ENCODE results near the gene CST9. TPM values are rescaled to one million over a fixed set of nuclear protein-coding genes. Genes with fewer than 3 reads are reported as not detected.

The CST9 gene
- total RNA-seq, 1 experiment from 2014 or later: not detected

DNA sequence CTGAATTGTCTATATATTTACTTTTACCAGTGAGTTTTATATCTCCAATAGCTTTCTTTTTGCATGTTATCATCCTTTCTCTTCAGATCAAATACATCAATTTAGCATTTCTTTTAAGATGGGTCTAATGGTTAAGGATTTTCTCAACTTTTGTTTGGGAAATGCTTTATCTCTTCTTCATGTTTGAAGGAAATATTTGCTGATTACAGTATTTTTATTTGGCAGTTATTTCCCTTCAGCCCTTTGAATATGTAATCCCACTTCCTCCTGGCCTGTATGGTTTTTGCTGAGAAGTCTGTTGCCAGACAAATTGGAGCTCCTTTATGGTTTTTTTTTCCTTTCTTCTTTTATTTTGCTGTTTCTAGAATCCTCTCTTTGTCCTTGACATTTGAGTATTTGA, 30.7 kb downstream of the CST9 start:
- Histone ChIP-seq H3K79me2 (ENCODE audit: insufficient read depth, low read length) (no peaks in the 10 kb centered on the region), H3K9ac (ENCODE audit: extremely low read depth, insufficient read length, low read length) (no peak overlapping the region), H3K14ac (ENCODE audit: insufficient read depth, low read length) (no peak overlapping the region), H2BK12ac (ENCODE audit: insufficient read length, low read depth, low read length) (no peak overlapping the region), H2BK20ac (ENCODE audit: low read depth, low read length, poor library complexity, severe bottlenecking) (no peak overlapping the region), H4K8ac (replicated peaks; ENCODE audit: insufficient read length, low read depth, low read length) (no peak overlapping the region), H3K4me2 (ENCODE audit: insufficient read depth, insufficient read length, low read length) (no peak overlapping the region), H2BK120ac (ENCODE audit: low read depth, low read length, poor library complexity, severe bottlenecking) (no peak overlapping the region), H4K20me1 (ENCODE audit: control insufficient read depth, insufficient read depth, insufficient read length) (no peaks in the 10 kb centered on the region), H3K79me1 (ENCODE audit: insufficient read depth, low read depth, low read length, poor library complexity, severe bottlenecking) (no peaks in the 10 kb centered on the region), H3K9me3 (ENCODE audit: control insufficient read depth, low read depth, low read length) (no peaks in the 10 kb centered on the region), H3K23ac (ENCODE audit: insufficient read length, low read depth, low read length) (no peak overlapping the region), H3K4ac (ENCODE audit: low read depth, low read length) (no peak overlapping the region), H3K56ac (ENCODE audit: insufficient read length, low read depth, low read length) (no peak overlapping the region), H3K4me1 (ENCODE audit: insufficient read depth, low read length) (no peaks in the 10 kb centered on the region), H3T11ph (ENCODE audit: low read length) (no peak overlapping the region), H2AK5ac (ENCODE audit: insufficient read length, low read length) (no peak overlapping the region), H3K18ac (ENCODE audit: insufficient read length, low read depth, low read length) (no peak overlapping the region), H3K27me3 (ENCODE audit: insufficient read depth, low read length) (no peaks in the 10 kb centered on the region), H2AFZ (ENCODE audit: low read length) (no peak overlapping the region), H3K23me2 (ENCODE audit: insufficient read length, low read depth, low read length, poor library complexity, severe bottlenecking) (no peaks in the 10 kb centered on the region), H4K91ac (ENCODE audit: insufficient read length, low read depth, low read length) (no peak overlapping the region), H3K27ac (ENCODE audit: insufficient read length, low read depth, low read length) (no peak overlapping the region), H4K5ac (ENCODE audit: insufficient read length, low read depth, low read length) (no peak overlapping the region), H2BK15ac (ENCODE audit: low read depth, low read length) (no peak overlapping the region), H2BK5ac (ENCODE audit: insufficient read length, low read length) (no peak overlapping the region)
- Mint-ChIP-seq H3K27me3 (ENCODE audit: low read depth) (no peaks in the 10 kb centered on the region), H3K27ac (no peak overlapping the region), H3K9me3 (peaks cover 2 to 6% of the 10 kb centered on the region in 2 experiments; a peak in 4 of 5 replicates), H3K4me1 (no peaks in the 10 kb centered on the region), H3K4me3 (no peak overlapping the region), H3K36me3 (ENCODE audit: insufficient read depth in 1 of 3, low read depth in 3 of 3) (0 out of 7 replicates have a peak, but pooled peaks cover 0 to 8% (median 0%) of the 10 kb centered on the region in 3 experiments)
- DNase-seq: no peak
- TF ChIP-seq, protein P1, sequence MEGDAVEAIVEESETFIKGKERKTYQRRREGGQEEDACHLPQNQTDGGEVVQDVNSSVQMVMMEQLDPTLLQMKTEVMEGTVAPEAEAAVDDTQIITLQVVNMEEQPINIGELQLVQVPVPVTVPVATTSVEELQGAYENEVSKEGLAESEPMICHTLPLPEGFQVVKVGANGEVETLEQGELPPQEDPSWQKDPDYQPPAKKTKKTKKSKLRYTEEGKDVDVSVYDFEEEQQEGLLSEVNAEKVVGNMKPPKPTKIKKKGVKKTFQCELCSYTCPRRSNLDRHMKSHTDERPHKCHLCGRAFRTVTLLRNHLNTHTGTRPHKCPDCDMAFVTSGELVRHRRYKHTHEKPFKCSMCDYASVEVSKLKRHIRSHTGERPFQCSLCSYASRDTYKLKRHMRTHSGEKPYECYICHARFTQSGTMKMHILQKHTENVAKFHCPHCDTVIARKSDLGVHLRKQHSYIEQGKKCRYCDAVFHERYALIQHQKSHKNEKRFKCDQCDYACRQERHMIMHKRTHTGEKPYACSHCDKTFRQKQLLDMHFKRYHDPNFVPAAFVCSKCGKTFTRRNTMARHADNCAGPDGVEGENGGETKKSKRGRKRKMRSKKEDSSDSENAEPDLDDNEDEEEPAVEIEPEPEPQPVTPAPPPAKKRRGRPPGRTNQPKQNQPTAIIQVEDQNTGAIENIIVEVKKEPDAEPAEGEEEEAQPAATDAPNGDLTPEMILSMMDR (conservative IDR thresholded peaks at IDR 0.05): no peak
